EH (cell line): Measurements from ENCODE around the gene GRM5.
"Not testable (repeated sequence)": the region's sequence is repeated elsewhere in the genome, so short reads cannot be mapped to it uniquely, and the experiment has no call there.

Source experiments
- DNase-seq: peaks from one replicate; pipeline ENCODE4 v3.0.0-alpha.2; 2015; ENCODE audit warnings: low read depth

Gene GRM5

DNA sequence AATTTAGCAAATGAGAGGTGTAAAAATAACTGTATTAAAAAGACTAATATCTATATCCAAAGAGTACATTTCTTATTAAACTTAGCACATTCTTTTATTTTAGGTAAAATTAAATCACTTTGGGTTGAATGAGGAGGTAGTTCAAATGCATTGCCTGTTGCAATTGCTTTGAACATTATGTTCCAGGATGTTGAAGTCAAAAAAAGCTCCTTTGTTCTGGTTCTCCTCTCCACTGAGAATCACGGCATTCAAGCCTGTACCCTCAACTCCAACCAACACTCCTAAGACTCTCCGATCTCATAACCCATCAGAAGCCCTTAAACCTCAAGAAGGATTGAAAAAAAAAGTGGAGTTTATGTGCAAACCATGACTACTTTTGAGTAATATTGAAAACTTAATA, 230.1 kb downstream of the GRM5 start:
- DNase-seq = not testable (repeated sequence)

DNA sequence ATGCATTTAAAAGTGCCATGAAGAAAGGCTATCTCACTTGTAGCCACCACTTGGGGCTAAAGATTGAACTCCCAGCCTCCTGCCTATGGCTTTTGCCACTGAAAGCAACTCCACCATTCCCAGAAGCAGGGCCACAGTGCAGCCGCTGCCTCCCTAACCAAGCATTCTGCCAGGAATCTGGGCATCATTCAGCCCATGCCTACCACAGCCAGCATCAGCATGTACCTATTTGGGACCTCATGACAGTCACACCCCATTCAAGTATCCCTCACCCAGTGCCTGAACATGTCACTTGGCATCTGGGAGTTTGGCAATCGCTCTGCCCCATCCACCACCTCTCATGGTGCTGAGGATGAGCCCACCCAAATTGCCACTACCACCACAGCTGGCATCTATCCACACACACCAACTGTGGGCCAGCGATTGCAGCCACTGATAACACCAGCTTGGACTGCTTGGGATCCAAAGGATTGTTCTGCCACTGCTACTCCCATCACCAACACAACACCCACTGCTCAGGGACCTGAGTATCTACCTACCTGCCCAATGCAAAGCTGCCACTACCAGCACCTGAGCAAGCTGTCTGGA, 234.4 kb downstream of the GRM5 start:
- no peak for DNase-seq

DNA sequence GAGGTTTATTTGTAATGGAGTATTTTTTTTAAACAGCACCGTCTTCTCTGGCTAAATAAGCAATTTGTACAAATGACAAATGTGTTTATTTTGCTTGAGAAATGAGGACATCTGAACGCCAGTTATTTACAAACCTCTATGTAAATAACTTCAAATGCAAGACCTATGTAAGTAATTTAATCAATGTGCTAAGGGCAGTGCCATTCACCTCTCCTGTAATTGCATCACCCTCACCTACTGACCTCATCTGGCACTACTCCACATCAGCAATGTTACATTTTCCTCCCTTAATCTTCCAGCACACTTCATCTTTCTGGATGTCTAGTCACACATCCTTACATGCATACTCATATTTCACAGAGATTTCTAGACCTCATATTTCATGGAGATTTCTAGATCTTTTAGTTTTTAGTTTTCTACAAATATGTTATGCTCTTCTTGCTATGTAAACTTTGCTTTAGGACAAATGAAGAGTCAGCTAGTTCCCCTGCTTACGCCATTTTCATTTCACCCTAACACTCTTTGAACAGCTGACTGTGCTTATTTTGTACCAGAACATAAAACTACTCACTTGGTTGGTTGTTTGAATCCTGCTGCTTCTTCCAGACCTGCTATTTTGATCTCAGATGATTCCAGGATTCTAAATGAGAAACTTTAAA, 238.6 kb downstream of the GRM5 start:
- no peak for DNase-seq

DNA sequence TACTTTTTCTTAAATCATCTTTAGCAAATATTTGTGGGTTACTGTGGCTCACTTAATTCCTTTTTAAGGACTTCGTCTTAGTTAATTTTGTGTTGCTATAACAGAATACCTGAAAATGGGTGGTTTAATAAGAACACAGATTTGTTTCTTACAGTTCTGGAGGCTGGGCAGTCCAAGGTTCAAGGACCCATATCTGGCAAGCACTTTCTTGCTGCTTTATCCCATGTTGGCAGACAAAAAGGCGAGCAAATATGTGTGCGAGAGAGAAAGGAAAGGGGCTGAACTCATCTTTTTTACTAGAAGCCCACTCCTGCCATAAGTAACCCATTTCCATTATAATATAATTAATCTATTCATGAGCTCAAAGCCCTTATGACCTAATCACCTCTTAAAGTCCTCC, 246.2 kb downstream of the GRM5 start:
- DNase-seq = no peak

- no peak for DNase-seq
These were observed 246.8 kb downstream of the GRM5 start for GRCh38 chr11:88818978-88819377.

- no peak for DNase-seq
These were observed 250.3 kb downstream of the GRM5 start for GRCh38 chr11:88815505-88815904.

- no peak for DNase-seq
These were observed 251.7 kb downstream of the GRM5 start for GRCh38 chr11:88814076-88814475.

GRCh38 chr11:88813233-88813915, 252.4 kb downstream of the GRM5 start:
- no peak for DNase-seq

DNA sequence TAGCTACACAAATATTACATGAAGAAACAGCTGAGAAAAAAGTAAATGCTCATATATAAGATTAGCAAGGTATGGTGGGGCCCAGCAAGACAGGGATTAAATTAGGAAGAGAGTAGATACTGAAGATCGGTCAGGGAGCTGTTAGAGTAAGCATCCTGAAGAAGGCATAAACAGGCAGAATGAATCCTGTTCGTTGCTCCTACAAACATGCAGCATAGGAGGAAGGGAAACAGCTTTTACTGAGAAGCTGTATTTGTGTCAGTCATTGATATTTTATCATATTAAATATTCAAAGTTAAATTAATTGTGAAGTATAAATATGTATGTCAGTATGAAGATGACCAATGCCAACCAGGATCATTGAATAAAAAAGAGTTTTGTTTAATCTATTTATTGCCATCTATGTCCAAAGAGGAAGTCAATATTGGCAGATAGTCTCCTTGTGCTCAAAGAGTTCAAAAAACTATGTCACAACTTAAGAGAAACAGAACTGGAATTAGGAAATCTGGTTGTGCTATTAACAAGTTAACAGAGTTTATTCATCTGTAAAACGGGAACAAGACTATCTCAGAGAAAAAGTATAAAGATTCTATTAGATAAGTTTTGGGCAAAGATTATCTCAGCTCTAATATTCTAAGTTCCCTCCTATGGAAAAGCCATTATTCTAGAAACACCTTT, 255.2 kb downstream of the GRM5 start:
- no peak for DNase-seq

DNA sequence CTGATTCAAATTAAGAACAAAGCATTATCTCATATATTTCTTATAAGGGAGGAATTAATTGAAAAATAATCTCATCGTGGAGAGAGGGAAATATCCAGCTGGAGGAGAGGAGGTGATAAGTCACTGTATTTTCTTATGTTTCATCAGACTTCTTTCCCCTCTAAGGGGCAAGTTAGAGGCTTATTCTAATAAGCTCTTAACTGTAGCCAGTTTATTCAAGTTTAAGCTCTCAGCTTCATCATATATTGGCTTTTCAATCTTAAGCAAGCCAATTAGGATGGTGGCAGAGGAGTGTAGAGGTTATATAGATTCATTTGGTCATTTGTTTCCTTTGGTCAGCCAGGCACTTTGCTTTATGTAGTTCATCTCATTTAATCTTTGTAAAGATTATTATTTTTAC, 256.7 kb downstream of the GRM5 start:
- DNase-seq = no peak

- DNase-seq = no peak
These were observed 258.4 kb downstream of the GRM5 start for GRCh38 chr11:88807349-88807748.

- no peak for DNase-seq
These were observed 259.4 kb downstream of the GRM5 start for GRCh38 chr11:88806410-88806809.

DNA sequence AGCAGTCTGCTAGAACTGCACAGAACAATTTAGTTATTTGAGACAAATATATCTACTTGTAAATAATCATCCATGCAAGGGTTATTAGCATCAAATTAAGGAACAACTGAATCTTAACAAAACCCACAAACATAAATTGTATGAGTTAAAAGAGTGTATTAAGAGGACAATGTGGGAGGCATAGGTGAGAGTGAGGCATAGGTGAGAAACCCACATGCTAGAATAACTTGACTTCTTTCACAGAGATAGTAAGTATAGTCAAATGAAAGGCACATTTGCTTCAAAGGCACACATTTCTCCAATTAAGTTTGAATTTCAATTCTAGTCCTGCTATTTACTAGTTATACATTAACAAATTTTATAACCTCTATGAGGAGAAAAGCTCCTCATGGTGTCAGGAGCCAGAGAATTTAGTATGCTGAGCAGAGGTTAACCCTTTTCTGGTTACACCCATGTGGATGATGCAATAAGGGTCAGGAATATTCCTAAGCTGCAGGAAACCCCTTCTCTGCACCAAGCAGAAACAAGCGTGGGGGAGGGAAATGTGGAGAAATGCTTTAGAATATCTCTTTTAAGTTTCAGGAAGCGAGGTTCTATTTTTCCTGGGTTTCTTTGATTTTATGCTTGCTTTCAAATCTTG, 264.2 kb downstream of the GRM5 start:
- DNase-seq = no peak

DNA sequence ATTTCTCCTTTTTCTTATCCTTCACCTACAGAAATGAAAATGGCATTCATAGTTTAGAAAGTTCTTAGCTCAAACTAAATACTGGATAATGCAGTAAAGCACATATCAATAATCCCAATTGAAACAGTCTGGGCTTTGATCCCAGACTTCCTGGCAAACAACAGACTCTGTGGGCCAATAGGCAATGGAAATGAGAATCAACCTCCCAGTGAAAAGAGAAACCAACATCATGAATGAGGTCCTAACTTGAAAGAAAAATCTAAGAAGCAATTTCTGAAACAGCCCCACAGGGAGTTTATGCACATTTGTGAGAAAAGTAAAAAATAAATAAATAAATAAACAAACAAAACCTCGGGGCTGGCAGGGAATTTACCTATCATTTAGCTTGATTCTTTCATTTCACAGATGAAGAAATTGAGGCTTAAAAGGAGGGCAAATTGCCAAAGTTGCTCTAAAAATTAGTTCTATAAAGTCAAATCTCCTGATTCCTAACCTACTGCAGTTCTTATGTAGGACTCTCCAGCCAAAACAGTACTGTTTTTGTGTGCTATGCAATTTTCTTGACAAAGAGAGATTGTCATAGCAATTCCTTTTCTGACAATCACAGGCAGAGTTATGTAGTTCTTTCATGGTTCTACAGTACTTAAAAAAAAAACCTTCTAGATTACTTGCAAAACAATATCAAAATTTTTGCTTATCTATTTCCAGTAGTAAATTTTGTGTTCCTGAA, 265.8 kb downstream of the GRM5 start:
- DNase-seq = no peak

- DNase-seq = no peak
These were observed 275.6 kb downstream of the GRM5 start for GRCh38 chr11:88790182-88790581.

GRCh38 chr11:88779577-88779976, 286.2 kb downstream of the GRM5 start:
- peak; percentile 70 for DNase-seq

DNA sequence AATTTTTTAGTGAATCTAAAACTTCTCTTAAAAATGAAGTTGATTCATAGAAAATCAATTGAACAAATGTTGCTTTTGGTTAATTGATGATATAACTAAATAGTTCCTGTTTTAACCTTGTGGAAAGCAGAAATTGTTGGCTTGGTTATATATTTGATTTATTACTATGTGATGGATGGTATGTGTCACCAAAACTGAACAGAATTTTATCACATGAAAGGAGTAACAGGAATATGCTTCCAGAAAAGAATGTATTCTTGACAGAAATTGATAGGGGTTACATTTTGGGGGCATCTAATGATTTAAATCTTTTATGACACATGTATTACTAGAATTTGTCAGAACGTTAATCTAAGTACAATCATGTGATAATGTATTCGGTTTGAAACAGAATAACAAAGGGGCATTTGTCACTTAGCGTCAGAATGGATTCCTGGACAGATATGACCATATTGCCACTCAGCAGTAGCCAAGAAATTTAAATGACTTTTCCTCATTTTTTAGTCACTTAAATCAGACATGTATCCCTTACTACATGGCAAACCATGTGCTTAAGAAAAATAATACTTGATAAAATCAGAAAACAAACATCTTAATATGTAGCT, 295.2 kb downstream of the GRM5 start:
- DNase-seq = no peak

GRCh38 chr11:88744140-88744539, 321.6 kb downstream of the GRM5 start:
- DNase-seq = no peak

GRCh38 chr11:88739524-88739923, 326.3 kb downstream of the GRM5 start:
- no peak for DNase-seq

DNA sequence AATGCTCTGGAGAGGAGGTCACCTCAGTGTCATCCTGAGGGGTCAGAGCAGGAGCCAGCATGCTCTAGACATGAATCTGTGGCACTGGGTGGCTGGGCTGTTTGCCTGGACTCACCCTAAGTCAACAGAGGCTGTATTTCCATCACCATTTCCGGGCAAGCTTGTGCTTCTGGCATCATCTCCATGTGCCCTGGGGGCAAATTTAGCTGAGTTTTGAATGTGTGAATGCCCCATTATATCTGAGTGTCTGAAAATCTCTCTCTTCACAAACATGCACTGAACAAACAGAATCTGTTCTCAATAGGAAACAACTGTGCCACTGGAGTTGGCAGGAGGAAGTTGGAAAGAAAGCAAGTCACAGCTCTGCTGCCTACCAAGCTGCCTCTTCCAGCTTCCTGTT, 356.2 kb downstream of the GRM5 start:
- DNase-seq = peak; percentile 13

DNA sequence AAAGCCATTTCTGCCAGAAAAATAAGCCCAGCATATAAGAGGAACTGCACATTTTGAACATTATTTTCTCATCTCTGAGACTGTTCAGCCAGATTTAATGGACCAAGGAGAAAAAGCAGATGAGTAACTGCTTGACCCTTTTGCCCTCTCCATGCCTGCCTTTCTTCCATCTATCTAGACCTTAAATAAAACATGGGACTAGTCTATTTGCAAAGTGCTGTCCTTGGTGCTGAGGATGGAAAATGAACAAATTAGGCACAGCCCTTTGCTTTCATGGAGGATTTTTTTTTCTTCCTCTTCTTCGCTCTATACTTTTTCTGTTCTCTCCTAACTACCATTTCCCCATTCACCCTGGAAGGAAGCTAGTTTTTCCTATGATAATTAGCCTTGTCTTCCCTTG, 361.3 kb downstream of the GRM5 start:
- peak; percentile 17 for DNase-seq
